ENCODE results near the gene COL6A1. TPM values are rescaled to one million over a fixed set of nuclear protein-coding genes. Genes with fewer than 3 reads are reported as not detected.
A peak's percentile ranks its signal among the peaks of the same experiment; 100 is the strongest.

The COL6A1 gene
- total and polyA plus RNA-seq, 4 donors: 16.9 to 82.0 (median 35.7) TPM

DNA sequence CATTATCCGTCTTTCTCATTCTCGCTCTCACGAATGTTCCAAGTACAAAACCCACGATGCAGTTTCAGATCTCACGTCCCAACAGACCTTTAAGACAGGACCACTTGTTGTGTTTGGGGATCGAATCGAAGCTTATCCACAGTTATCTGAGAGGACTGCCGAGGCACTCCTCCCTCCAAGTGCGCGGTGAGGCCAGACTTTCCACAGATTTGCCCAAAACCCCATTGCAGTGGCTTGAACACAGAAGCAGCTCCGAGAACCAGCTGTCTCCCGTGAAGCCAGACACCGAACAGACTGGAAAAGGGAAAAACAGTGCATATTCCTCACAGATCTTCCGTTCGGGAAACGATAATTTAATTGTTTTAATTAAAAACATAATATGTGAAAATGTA, 69.8 kb downstream of the COL6A1 start:
- TF ChIP-seq TAF1 (conservative IDR thresholded peaks at IDR 0.05): no peak
- TF ChIP-seq HNF4G (IDR thresholded peaks at IDR 0.05): no peak
- TF ChIP-seq, protein P1, sequence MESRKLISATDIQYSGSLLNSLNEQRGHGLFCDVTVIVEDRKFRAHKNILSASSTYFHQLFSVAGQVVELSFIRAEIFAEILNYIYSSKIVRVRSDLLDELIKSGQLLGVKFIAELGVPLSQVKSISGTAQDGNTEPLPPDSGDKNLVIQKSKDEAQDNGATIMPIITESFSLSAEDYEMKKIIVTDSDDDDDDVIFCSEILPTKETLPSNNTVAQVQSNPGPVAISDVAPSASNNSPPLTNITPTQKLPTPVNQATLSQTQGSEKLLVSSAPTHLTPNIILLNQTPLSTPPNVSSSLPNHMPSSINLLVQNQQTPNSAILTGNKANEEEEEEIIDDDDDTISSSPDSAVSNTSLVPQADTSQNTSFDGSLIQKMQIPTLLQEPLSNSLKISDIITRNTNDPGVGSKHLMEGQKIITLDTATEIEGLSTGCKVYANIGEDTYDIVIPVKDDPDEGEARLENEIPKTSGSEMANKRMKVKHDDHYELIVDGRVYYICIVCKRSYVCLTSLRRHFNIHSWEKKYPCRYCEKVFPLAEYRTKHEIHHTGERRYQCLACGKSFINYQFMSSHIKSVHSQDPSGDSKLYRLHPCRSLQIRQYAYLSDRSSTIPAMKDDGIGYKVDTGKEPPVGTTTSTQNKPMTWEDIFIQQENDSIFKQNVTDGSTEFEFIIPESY (IDR thresholded peaks at IDR 0.05): no peak
- Histone ChIP-seq H3K27me3 (ENCODE audit: control insufficient read depth in 4 of 4, insufficient read depth in 4 of 4, low read length in 3 of 4) (no peaks in the 10 kb centered on the region), H3K9ac (ENCODE audit: low read depth in 1 of 2, low read length in 2 of 2) (no peak overlapping the region), H3K9me3 (ENCODE audit: control insufficient read depth in 4 of 4, low read length in 3 of 4) (no peaks in the 10 kb centered on the region), H3K36me3 (ENCODE audit: control insufficient read depth in 4 of 4, insufficient read depth in 3 of 4, low read depth in 1 of 4, low read length in 3 of 4) (no peaks in the 10 kb centered on the region), H3K27ac (ENCODE audit: low read depth in 1 of 2, low read length in 2 of 2) (no peak overlapping the region), H3K4me3 (ENCODE audit: low read depth in 1 of 3, low read length in 3 of 3) (no peak overlapping the region), H3K4me1 (ENCODE audit: control insufficient read depth in 4 of 4, insufficient read depth in 4 of 4, low read length in 3 of 4) (no peaks in the 10 kb centered on the region)
- WGBS: 82% methylated on average over 16 of the region's 16 CpGs
- DNase-seq (ENCODE audit: low spot score): no peak

DNA sequence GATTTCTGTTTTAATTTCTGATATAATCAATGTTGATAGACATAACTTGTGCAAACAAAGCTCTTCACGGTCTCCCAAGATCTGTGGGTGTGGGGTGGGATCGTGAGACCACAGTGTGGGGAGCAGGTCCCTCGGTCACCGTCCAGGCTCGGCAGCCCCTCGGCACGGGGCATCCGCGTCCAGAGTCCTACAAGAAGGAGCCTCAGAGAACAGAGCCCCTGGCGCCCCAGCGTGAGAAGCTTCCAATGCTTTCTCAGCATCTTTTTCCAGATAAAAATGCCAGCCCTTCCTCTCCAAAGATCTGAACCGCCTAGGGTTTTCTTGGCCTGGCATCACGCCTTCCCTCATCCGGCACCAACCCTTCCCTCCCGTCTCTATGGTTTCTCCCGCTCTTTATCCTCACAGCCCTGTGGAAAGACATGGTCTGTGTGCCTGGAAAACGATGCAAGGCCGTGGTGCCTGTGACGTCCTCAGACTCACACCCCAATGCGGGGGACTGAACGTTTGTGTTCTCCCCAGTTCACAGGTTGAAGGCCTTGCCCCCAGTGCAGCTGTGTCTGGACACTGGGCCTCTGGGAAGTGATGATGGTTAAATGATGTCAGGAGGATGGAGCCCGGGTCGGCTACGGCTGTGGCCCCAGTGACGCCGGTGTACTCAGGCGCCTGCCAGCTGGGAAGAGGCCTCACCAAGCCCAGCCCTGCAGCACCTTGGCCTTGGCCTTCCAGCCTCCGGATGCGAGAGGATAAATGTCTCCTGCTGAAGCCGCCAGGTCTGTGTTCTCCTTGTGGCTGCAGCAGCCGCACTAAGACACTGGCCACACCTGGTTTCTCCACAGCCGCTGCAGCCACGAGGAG, 70.5 kb downstream of the COL6A1 start:
- Histone ChIP-seq H3K27ac (ENCODE audit: low read depth in 1 of 2, low read length in 2 of 2) (no peak overlapping the region), H3K36me3 (ENCODE audit: control insufficient read depth in 4 of 4, insufficient read depth in 3 of 4, low read depth in 1 of 4, low read length in 3 of 4) (no peaks in the 10 kb centered on the region), H3K4me3 (ENCODE audit: low read depth in 1 of 3, low read length in 3 of 3) (no peak overlapping the region), H3K9me3 (ENCODE audit: control insufficient read depth in 4 of 4, low read length in 3 of 4) (no peaks in the 10 kb centered on the region), H3K27me3 (ENCODE audit: control insufficient read depth in 4 of 4, insufficient read depth in 4 of 4, low read length in 3 of 4) (no peaks in the 10 kb centered on the region), H3K4me1 (ENCODE audit: control insufficient read depth in 4 of 4, insufficient read depth in 4 of 4, low read length in 3 of 4) (no peaks in the 10 kb centered on the region), H3K9ac (ENCODE audit: low read depth in 1 of 2, low read length in 2 of 2) (no peak overlapping the region)
- TF ChIP-seq TAF1 (conservative IDR thresholded peaks at IDR 0.05): no peak
- no peak for TF ChIP-seq FOXA1 (IDR thresholded peaks at IDR 0.05)
- no peak for TF ChIP-seq GABPA (IDR thresholded peaks at IDR 0.05 in 1 of 2, conservative IDR thresholded peaks at IDR 0.05 in 1 of 2)
- TF ChIP-seq, protein P2, sequence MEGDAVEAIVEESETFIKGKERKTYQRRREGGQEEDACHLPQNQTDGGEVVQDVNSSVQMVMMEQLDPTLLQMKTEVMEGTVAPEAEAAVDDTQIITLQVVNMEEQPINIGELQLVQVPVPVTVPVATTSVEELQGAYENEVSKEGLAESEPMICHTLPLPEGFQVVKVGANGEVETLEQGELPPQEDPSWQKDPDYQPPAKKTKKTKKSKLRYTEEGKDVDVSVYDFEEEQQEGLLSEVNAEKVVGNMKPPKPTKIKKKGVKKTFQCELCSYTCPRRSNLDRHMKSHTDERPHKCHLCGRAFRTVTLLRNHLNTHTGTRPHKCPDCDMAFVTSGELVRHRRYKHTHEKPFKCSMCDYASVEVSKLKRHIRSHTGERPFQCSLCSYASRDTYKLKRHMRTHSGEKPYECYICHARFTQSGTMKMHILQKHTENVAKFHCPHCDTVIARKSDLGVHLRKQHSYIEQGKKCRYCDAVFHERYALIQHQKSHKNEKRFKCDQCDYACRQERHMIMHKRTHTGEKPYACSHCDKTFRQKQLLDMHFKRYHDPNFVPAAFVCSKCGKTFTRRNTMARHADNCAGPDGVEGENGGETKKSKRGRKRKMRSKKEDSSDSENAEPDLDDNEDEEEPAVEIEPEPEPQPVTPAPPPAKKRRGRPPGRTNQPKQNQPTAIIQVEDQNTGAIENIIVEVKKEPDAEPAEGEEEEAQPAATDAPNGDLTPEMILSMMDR (IDR thresholded peaks at IDR 0.05; ENCODE audit: low read depth, low read length, missing input control): no peak
- TF ChIP-seq NR2F2 (IDR thresholded peaks at IDR 0.05): no peak
- TF ChIP-seq, protein P3, sequence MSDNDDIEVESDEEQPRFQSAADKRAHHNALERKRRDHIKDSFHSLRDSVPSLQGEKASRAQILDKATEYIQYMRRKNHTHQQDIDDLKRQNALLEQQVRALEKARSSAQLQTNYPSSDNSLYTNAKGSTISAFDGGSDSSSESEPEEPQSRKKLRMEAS (IDR thresholded peaks at IDR 0.05): no peak
- no peak for TF ChIP-seq EGR1 (IDR thresholded peaks at IDR 0.05; ENCODE audit: low read depth in 2 of 2)
- TF ChIP-seq, protein P1 (IDR thresholded peaks at IDR 0.05): no peak
- TF ChIP-seq JUND (IDR thresholded peaks at IDR 0.05): no peak
- TF ChIP-seq, protein P4, sequence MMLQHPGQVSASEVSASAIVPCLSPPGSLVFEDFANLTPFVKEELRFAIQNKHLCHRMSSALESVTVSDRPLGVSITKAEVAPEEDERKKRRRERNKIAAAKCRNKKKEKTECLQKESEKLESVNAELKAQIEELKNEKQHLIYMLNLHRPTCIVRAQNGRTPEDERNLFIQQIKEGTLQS (IDR thresholded peaks at IDR 0.05): no peak
- TF ChIP-seq SP1 (IDR thresholded peaks at IDR 0.05): no peak
- TF ChIP-seq, protein P5, sequence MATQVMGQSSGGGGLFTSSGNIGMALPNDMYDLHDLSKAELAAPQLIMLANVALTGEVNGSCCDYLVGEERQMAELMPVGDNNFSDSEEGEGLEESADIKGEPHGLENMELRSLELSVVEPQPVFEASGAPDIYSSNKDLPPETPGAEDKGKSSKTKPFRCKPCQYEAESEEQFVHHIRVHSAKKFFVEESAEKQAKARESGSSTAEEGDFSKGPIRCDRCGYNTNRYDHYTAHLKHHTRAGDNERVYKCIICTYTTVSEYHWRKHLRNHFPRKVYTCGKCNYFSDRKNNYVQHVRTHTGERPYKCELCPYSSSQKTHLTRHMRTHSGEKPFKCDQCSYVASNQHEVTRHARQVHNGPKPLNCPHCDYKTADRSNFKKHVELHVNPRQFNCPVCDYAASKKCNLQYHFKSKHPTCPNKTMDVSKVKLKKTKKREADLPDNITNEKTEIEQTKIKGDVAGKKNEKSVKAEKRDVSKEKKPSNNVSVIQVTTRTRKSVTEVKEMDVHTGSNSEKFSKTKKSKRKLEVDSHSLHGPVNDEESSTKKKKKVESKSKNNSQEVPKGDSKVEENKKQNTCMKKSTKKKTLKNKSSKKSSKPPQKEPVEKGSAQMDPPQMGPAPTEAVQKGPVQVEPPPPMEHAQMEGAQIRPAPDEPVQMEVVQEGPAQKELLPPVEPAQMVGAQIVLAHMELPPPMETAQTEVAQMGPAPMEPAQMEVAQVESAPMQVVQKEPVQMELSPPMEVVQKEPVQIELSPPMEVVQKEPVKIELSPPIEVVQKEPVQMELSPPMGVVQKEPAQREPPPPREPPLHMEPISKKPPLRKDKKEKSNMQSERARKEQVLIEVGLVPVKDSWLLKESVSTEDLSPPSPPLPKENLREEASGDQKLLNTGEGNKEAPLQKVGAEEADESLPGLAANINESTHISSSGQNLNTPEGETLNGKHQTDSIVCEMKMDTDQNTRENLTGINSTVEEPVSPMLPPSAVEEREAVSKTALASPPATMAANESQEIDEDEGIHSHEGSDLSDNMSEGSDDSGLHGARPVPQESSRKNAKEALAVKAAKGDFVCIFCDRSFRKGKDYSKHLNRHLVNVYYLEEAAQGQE (IDR thresholded peaks at IDR 0.05): no peak
- no peak for TF ChIP-seq HNF4A (conservative IDR thresholded peaks at IDR 0.05)
- no peak for TF ChIP-seq HNF4G (IDR thresholded peaks at IDR 0.05)
- no peak for TF ChIP-seq YY1 (IDR thresholded peaks at IDR 0.05)
- no peak for TF ChIP-seq RAD21 (IDR thresholded peaks at IDR 0.05)
- no peak for TF ChIP-seq RXRA (IDR thresholded peaks at IDR 0.05)
- no peak for TF ChIP-seq FOXA2 (IDR thresholded peaks at IDR 0.05)
- 87% methylated on average over 33 of the region's 33 CpGs for WGBS
- DNase-seq (ENCODE audit: low spot score): peak; percentile 29
